OCI-LY1 (cell line): Measurements from ENCODE around the gene RYR3.

Experiments used
- H2AFZ ChIP-seq: fragments of 200-600 bp; sonication (generic), shearing (Covaris generic); 2 replicates; pipeline ENCODE4 v1.6.0; 2014; ENCODE audit warnings: antibody characterized with exemption, mild to moderate bottlenecking, low read length
- H3F3A ChIP-seq: fragments of 200-600 bp; sonication (generic), shearing (Covaris generic); 2 replicates; pipeline ENCODE4 v1.6.0; 2014; ENCODE audit warnings: mild to moderate bottlenecking, antibody characterized with exemption, low read length, moderate library complexity; ENCODE audit not compliant: insufficient read depth
- H3K27ac ChIP-seq: fragments of 200-600 bp; sonication (generic); 2 replicates; pipeline ENCODE4 v1.5.1; 2014; ENCODE audit warnings: low read length, mixed run types, mild to moderate bottlenecking, low read depth; ENCODE audit not compliant: poor library complexity, severe bottlenecking
- H3K27me3 ChIP-seq: fragments of 200-600 bp; sonication (generic); 2 replicates; pipeline ENCODE4 v1.6.0; 2014; ENCODE audit warnings: antibody characterized with exemption, mild to moderate bottlenecking, low read length, moderate library complexity; ENCODE audit not compliant: insufficient read depth
- H3K36me3 ChIP-seq: fragments of 200-600 bp; sonication (generic); 2 replicates; pipeline ENCODE4 v1.6.1; 2014; ENCODE audit warnings: mild to moderate bottlenecking, antibody characterized with exemption, low read length, moderate library complexity, mixed read lengths; ENCODE audit not compliant: insufficient read depth
- H3K4me1 ChIP-seq: fragments of 200-600 bp; sonication (generic); 2 replicates; pipeline ENCODE4 v1.5.1; 2014; ENCODE audit warnings: mild to moderate bottlenecking, low read length, moderate library complexity; ENCODE audit not compliant: insufficient read depth, severe bottlenecking
- H3K4me2 ChIP-seq: fragments of 200-600 bp; sonication (generic), shearing (Covaris generic); 2 replicates; pipeline ENCODE4 v1.6.1; 2014; ENCODE audit warnings: low read length
- H3K4me3 ChIP-seq: fragments of 200-600 bp; sonication (generic); 2 replicates; pipeline ENCODE4 v1.5.1; 2014; ENCODE audit warnings: low read length, low read depth, mild to moderate bottlenecking, mixed read lengths; ENCODE audit not compliant: poor library complexity, severe bottlenecking
- H3K79me2 ChIP-seq: fragments of 200-600 bp; shearing (Covaris generic); 2 replicates; pipeline ENCODE4 v1.6.1; 2016; ENCODE audit warnings: mixed run types, low read length, mixed read lengths; ENCODE audit not compliant: insufficient read depth
- H3K9ac ChIP-seq: fragments of 200-600 bp; sonication (generic), shearing (Covaris generic); 2 replicates; pipeline ENCODE4 v1.6.1; 2014; ENCODE audit warnings: mild to moderate bottlenecking, low read length, mixed read lengths
- H3K9me2 ChIP-seq: fragments of 200-600 bp; sonication (generic), shearing (Covaris generic); 2 replicates; pipeline ENCODE4 v1.6.1; 2014; ENCODE audit warnings: low read depth, mild to moderate bottlenecking, low read length, mixed read lengths
- H3K9me3 ChIP-seq: fragments of 200-600 bp; shearing (Covaris generic); 2 replicates; pipeline ENCODE4 v1.6.1; 2014; ENCODE audit warnings: low read length, mixed read lengths
- H4K20me1 ChIP-seq: fragments of 200-600 bp; sonication (generic), shearing (Covaris generic); 2 replicates; pipeline ENCODE4 v1.6.0; 2016; ENCODE audit warnings: mild to moderate bottlenecking, low read length; ENCODE audit not compliant: insufficient read depth
- CTCF ChIP-seq: fragments of 200-600 bp; sonication (generic), shearing (Covaris generic); IDR thresholded peaks from 2 replicates; pipeline ENCODE4 v1.5.1; 2017; ENCODE audit warnings: mild to moderate bottlenecking, antibody characterized with exemption, low read length, moderate library complexity, mixed read lengths
- EZH2 ChIP-seq: fragments of 200-600 bp; sonication (generic), shearing (Covaris generic); IDR thresholded peaks from 2 replicates; pipeline ENCODE4 v1.8.0; 2017; ENCODE audit warnings: borderline replicate concordance, mixed run types, mild to moderate bottlenecking, antibody characterized with exemption, low read length, moderate library complexity, mixed read lengths

Gene RYR3

GRCh38 chr15:33473005-33473404 is 162.2 kb downstream of the RYR3 start:
- no peak overlapping the region for H3K4me2 ChIP-seq
- H3K9me3 ChIP-seq = no peaks in the 10 kb centered on the region
- H4K20me1 ChIP-seq = no peaks in the 10 kb centered on the region
- no peaks in the 10 kb centered on the region for H3K36me3 ChIP-seq
- H3K9ac ChIP-seq = no peak overlapping the region
- TF ChIP-seq CTCF = no peak
- no peak for TF ChIP-seq EZH2
- H3K4me3 ChIP-seq = no peak overlapping the region
- no peaks in the 10 kb centered on the region for H3K4me1 ChIP-seq
- no peaks in the 10 kb centered on the region for H3K79me2 ChIP-seq
- no peaks in the 10 kb centered on the region for H3K9me2 ChIP-seq
- no peaks in the 10 kb centered on the region for H3F3A ChIP-seq
- no peak overlapping the region for H2AFZ ChIP-seq
- H3K27ac ChIP-seq = no peak overlapping the region
- no peaks in the 10 kb centered on the region for H3K27me3 ChIP-seq

- no peaks in the 10 kb centered on the region for H4K20me1 ChIP-seq
- no peak for TF ChIP-seq CTCF
- TF ChIP-seq EZH2 = no peak
- H3K9ac ChIP-seq = no peak overlapping the region
- H3K4me2 ChIP-seq = no peak overlapping the region
- H3K9me3 ChIP-seq = no peaks in the 10 kb centered on the region
- H3K27ac ChIP-seq = no peak overlapping the region
- no peaks in the 10 kb centered on the region for H3K79me2 ChIP-seq
- H3K4me3 ChIP-seq = no peak overlapping the region
- no peaks in the 10 kb centered on the region for H3K4me1 ChIP-seq
- H2AFZ ChIP-seq = no peak overlapping the region
- no peaks in the 10 kb centered on the region for H3K36me3 ChIP-seq
- no peaks in the 10 kb centered on the region for H3K27me3 ChIP-seq
- no peaks in the 10 kb centered on the region for H3K9me2 ChIP-seq
- H3F3A ChIP-seq = no peaks in the 10 kb centered on the region
Measured at GRCh38 chr15:33473714-33474113, 162.9 kb downstream of the RYR3 start.

- Histone ChIP-seq H3K27ac (no peak overlapping the region), H3K9ac (no peak overlapping the region), H3K4me1 (no peaks in the 10 kb centered on the region), H4K20me1 (no peaks in the 10 kb centered on the region), H3F3A (no peaks in the 10 kb centered on the region), H3K9me3 (no peaks in the 10 kb centered on the region), H3K9me2 (no peaks in the 10 kb centered on the region), H2AFZ (no peak overlapping the region), H3K4me3 (no peak overlapping the region), H3K27me3 (no peaks in the 10 kb centered on the region), H3K79me2 (no peaks in the 10 kb centered on the region), H3K4me2 (no peak overlapping the region), H3K36me3 (no peaks in the 10 kb centered on the region)
- no peak for TF ChIP-seq EZH2
Measured at GRCh38 chr15:33476076-33476475, 165.3 kb downstream of the RYR3 start.

GRCh38 chr15:33476908-33477307 is 166.1 kb downstream of the RYR3 start:
- H3K27me3 ChIP-seq = no peaks in the 10 kb centered on the region
- no peak overlapping the region for H2AFZ ChIP-seq
- no peaks in the 10 kb centered on the region for H3K4me1 ChIP-seq

More at GRCh38 chr15:33476908-33477307, 166.1 kb downstream of the RYR3 start:
- H3K9ac ChIP-seq = no peak overlapping the region
- no peak overlapping the region for H3K27ac ChIP-seq
- no peaks in the 10 kb centered on the region for H3K36me3 ChIP-seq
- no peaks in the 10 kb centered on the region for H3K79me2 ChIP-seq
- no peaks in the 10 kb centered on the region for H3K9me2 ChIP-seq
- H3K4me2 ChIP-seq = no peak overlapping the region
- no peaks in the 10 kb centered on the region for H4K20me1 ChIP-seq
- TF ChIP-seq CTCF (no peak), EZH2 (no peak)
- no peaks in the 10 kb centered on the region for H3F3A ChIP-seq
- H3K9me3 ChIP-seq = no peaks in the 10 kb centered on the region
- H3K4me3 ChIP-seq = no peak overlapping the region
